ENCODE data around the gene EFCAB9. TPM values are rescaled to one million over a fixed set of nuclear protein-coding genes. Genes with fewer than 3 reads are reported as not detected.
"Not testable (repeated sequence)": the region's sequence is repeated elsewhere in the genome, so short reads cannot be mapped to it uniquely, and the experiment has no call there.

EFCAB9 gene
- total RNA-seq, 2 experiments from 2014 or later, result not detected

- Histone ChIP-seq H4K20me1 (ENCODE audit: insufficient read depth, low read length) (no peaks in the 10 kb centered on the region), H3K9me2 (ENCODE audit: insufficient read depth, low read length) (no peaks in the 10 kb centered on the region), H3K79me2 (ENCODE audit: insufficient read depth, low read depth, low read length) (no peaks in the 10 kb centered on the region), H3K9me3 (ENCODE audit: low read length) (no peaks in the 10 kb centered on the region), H3K27ac (ENCODE audit: low read depth, low read length, poor library complexity, severe bottlenecking) (no peak overlapping the region), H3K4me3 (ENCODE audit: low read depth, low read length, poor library complexity, severe bottlenecking) (no peak overlapping the region), H3K4me1 (ENCODE audit: insufficient read depth, low read length, poor library complexity, severe bottlenecking) (no peaks in the 10 kb centered on the region), H3K4me2 (ENCODE audit: low read length) (no peak overlapping the region), H2AFZ (ENCODE audit: low read length) (no peak overlapping the region), H3K36me3 (ENCODE audit: insufficient read depth, low read length) (no peaks in the 10 kb centered on the region)
- TF ChIP-seq EZH2phosphoT487 (IDR thresholded peaks at IDR 0.05; ENCODE audit: borderline replicate concordance, low read depth, low read length) (no peak), CTCF (conservative IDR thresholded peaks at IDR 0.05; ENCODE audit: low read length) (no peak)
- ChIA-PET CTCF (ENCODE audit: unreplicated experiment) (interaction anchor here (0.6 kb wide), 1 partner anchor 1623 kb away, joined by 3 read pairs; no protein-coding TSS in a partner anchor), POLR2A (interaction anchor here (0.6 to 1.0 kb wide), 3 partner anchors 9 to 96 kb away, joined by 3 read pairs; no protein-coding TSS in a partner anchor)
- intact Hi-C loops (cut with micrococcal nuclease; ENCODE audit: unreplicated experiment), result no loop called here
- no peak for DNase-seq (ENCODE audit: low spot score)
- no TSS peak for BruUV-seq (replicated peaks)
Observed at GRCh38 chr5:172194985-172195774, 1.2 kb downstream of the EFCAB9 start.

- POLR2A ChIA-PET; CTCF ChIA-PET (ENCODE audit: unreplicated experiment); H3K4me1 ChIP-seq (ENCODE audit: insufficient read depth, low read length, poor library complexity, severe bottlenecking); H3K4me2 ChIP-seq (ENCODE audit: low read length); H3K36me3 ChIP-seq (ENCODE audit: insufficient read depth, low read length); H2AFZ ChIP-seq (ENCODE audit: low read length); BruUV-seq (replicated peaks); H3K27ac ChIP-seq (ENCODE audit: low read depth, low read length, poor library complexity, severe bottlenecking); intact Hi-C loops (cut with micrococcal nuclease; ENCODE audit: unreplicated experiment); H3K9me3 ChIP-seq (ENCODE audit: low read length); H4K20me1 ChIP-seq (ENCODE audit: insufficient read depth, low read length); DNase-seq (ENCODE audit: low spot score); H3K9me2 ChIP-seq (ENCODE audit: insufficient read depth, low read length); H3K79me2 ChIP-seq (ENCODE audit: insufficient read depth, low read depth, low read length); H3K4me3 ChIP-seq (ENCODE audit: low read depth, low read length, poor library complexity, severe bottlenecking): not testable (repeated sequence)
Observed at GRCh38 chr5:172197775-172198174, 3.8 kb downstream of the EFCAB9 start.

GRCh38 chr5:172199446-172199845 is 5.5 kb downstream of the EFCAB9 start:
- H3K27ac ChIP-seq (ENCODE audit: low read depth, low read length, poor library complexity, severe bottlenecking), result no peak overlapping the region
- H3K36me3 ChIP-seq (ENCODE audit: insufficient read depth, low read length), result no peaks in the 10 kb centered on the region
- CTCF ChIA-PET (ENCODE audit: unreplicated experiment), result no interaction called here
- H3K9me3 ChIP-seq (ENCODE audit: low read length), result no peaks in the 10 kb centered on the region
- no peaks in the 10 kb centered on the region for H4K20me1 ChIP-seq (ENCODE audit: insufficient read depth, low read length)
- H3K9me2 ChIP-seq (ENCODE audit: insufficient read depth, low read length), result no peaks in the 10 kb centered on the region
- intact Hi-C loops (cut with micrococcal nuclease; ENCODE audit: unreplicated experiment), result no loop called here
- no TSS peak for BruUV-seq (replicated peaks)
- H2AFZ ChIP-seq (ENCODE audit: low read length), result no peak overlapping the region
- H3K79me2 ChIP-seq (ENCODE audit: insufficient read depth, low read depth, low read length), result no peaks in the 10 kb centered on the region
- no peak for TF ChIP-seq CTCF (conservative IDR thresholded peaks at IDR 0.05; ENCODE audit: low read length)
- TF ChIP-seq EZH2phosphoT487 (IDR thresholded peaks at IDR 0.05; ENCODE audit: borderline replicate concordance, low read depth, low read length), result no peak
- POLR2A ChIA-PET, result interaction anchor here (0.5 to 0.7 kb wide), 5 partner anchors 12 to 913 kb away, joined by 3 to 5 read pairs (median 4); no protein-coding TSS in a partner anchor
- H3K4me2 ChIP-seq (ENCODE audit: low read length), result no peak overlapping the region
- DNase-seq (ENCODE audit: low spot score), result no peak
- H3K4me1 ChIP-seq (ENCODE audit: insufficient read depth, low read length, poor library complexity, severe bottlenecking), result no peaks in the 10 kb centered on the region
- no peak overlapping the region for H3K4me3 ChIP-seq (ENCODE audit: low read depth, low read length, poor library complexity, severe bottlenecking)

Measured in OCI-LY7 (cell line).